Hematopoietic multipotent progenitor cell treated with erythropoietin and hydrocortisone succinate and interleukin-3 and kit ligand, for 8 days (in vitro differentiated cells): ENCODE data around the gene ZRANB3.
"Not testable (repeated sequence)": the region's sequence is repeated elsewhere in the genome, so short reads cannot be mapped to it uniquely, and the experiment has no call there.

Source experiments
- DNase-seq: peaks from one replicate; pipeline ENCODE4 v3.0.0-alpha.2; 2015

ZRANB3 gene

DNA sequence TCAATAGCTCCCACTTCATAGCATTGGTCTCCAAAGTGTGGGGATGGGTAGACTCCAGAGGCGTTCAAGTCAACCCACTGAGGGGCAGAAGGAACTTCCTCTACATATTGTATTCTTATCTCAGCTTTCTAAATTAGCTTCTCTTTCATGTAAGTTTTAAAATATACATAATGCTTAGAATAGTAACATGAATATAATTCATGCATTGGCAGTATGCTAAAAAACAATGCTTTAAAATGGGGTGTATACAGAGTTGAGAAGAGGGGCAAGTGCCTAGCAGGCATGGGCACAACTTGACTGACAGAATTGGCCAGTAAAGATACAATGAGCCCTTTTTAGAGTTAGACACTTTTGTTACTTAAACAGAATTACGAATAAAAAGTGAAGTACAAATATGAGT, 212.2 kb downstream of the ZRANB3 start:
- no peak for DNase-seq

- DNase-seq = no peak
Observed at GRCh38 chr2:135317375-135317774, 213.6 kb downstream of the ZRANB3 start.

DNA sequence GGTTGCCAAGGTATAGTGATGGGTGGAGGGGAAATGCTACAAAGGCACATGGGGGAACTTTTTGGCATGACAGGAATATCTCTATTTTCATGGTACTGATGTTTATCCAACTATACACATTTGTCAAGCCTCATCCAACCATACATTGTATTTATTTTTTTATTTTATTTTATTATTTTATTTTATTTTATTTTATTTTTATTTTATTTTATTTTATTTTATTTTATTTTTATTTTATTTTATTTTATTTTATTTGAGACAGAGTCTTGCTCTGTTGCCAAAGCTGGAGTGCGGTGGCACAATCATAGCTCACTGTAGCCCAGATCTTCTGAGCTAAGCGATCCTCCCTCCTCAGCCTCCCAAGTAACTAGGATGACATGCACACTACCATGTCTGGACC, 219.1 kb downstream of the ZRANB3 start:
- DNase-seq = no peak

GRCh38 chr2:135311268-135311667, 219.8 kb downstream of the ZRANB3 start:
- peak; percentile 40 for DNase-seq

GRCh38 chr2:135304694-135305093, 226.3 kb downstream of the ZRANB3 start:
- no peak for DNase-seq

- DNase-seq = no peak
Observed at GRCh38 chr2:135299658-135300244, 231.3 kb downstream of the ZRANB3 start.

DNA sequence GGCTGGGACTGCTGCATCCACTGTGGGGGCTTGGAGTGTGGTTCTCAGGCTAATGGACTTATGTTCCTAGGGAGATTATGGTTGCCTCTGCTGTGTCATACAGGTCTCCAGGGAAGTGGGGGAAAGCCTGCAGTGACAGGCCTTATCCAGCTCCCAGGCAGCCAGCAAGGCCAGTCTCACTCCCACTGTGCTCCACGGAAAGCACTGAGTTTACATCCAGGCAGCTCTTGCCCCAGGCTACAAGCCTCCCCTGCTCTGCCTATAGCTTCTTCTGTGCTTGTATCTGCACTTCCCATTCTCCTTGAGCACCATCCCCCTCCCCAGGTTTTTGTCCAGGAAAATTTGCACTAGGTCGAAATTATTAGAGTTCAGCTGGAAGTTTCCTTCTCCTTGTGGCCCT, 231.9 kb downstream of the ZRANB3 start:
- DNase-seq = no peak

DNA sequence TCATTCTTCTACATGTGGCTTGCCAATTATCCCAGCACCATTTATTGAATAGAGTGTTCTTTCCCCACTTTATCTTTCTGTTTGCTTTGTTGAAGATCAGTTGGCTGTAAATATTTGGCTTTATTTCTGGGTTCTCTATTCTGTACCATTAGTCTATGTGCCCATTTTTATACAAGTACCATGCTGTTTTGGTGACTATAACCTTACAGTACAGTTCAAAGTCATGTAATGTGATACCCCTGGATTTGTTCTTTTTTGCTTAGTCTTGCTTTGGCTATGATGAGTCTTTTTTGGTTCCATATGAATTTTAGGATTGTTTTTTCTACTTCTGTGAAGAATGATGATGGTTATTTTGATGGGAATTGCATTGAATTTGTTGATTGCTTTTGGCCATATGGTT, 243.9 kb downstream of the ZRANB3 start:
- DNase-seq = not testable (repeated sequence)

DNA sequence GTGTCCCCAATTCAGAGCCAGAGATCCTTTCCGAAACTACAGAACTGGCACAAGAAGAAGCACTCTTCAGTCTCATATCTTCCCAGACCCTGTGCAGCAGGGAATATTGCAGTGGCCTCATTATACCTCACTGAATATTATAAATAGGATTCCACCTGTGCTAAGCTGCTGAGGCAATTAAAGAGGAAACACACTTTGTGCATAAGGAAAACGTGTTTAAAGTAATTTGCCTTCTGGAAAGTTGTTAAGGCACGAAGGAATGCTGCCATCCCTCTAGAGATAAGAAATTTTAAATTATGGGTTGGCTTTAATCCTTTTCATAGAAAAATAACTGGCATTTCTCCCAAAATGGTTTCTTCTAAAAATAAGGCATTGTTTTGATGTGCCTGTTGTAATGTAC, 245.6 kb downstream of the ZRANB3 start:
- DNase-seq = no peak

DNA sequence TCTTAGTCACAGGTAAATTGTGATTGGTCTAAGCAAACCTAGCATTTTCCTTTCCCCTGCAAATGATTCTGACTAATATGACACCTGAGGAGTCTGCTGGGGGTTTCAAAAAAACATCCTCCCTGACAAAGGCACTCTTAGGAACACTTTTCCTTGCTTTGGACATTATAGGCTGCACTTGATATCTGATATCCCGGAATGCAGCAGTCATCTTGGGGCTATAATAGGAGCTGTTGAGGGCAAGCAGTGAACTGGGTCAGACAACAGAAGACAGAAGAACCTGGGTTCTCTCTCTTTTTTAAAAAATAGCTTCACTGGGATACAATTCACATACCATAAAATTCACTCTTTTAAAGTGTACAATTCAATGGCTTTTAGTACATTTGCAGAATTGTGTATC, 249.6 kb downstream of the ZRANB3 start:
- DNase-seq = no peak

DNA sequence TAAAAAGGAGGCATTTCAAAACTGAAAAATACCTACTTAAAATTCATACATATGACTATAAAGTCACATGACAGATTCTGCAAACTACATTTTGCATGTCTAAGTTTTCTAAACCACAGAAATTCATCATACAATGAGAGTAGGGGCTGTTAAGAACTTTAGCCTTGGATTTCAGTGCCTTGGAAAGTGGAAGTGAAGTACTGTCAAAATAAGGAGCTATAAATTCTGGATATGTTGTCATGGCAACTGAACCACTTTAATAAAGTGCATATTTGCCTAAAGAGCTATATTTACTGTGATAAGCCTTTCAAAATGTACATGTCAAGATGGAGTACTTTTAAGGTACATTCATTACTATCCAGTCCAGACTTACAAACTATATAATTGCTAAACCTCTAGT, 251.8 kb downstream of the ZRANB3 start:
- no peak for DNase-seq

GRCh38 chr2:135276525-135276924, 254.5 kb downstream of the ZRANB3 start:
- no peak for DNase-seq

GRCh38 chr2:135271006-135271405, 260.0 kb downstream of the ZRANB3 start:
- DNase-seq = no peak

GRCh38 chr2:135265960-135266490, 265.0 kb downstream of the ZRANB3 start:
- no peak for DNase-seq

DNA sequence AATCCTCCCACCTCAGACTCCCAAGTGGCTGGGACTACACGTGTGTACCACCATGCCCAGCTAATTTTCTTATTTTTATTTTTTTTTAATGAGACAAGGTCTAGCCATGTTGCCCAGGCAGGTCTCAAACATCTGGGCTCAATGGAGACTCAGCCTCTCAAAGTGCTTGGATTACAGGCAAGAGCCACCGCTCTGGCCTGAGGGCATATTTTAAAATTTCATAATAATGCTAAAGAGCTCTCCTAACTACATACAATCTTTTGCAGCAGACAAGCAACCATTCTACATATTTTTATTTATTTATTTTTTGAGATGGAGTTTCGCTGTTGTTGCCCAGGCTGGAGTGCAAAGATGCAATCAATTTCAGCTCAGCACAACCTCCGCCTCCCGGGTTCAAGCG, 271.9 kb downstream of the ZRANB3 start:
- no peak for DNase-seq

DNA sequence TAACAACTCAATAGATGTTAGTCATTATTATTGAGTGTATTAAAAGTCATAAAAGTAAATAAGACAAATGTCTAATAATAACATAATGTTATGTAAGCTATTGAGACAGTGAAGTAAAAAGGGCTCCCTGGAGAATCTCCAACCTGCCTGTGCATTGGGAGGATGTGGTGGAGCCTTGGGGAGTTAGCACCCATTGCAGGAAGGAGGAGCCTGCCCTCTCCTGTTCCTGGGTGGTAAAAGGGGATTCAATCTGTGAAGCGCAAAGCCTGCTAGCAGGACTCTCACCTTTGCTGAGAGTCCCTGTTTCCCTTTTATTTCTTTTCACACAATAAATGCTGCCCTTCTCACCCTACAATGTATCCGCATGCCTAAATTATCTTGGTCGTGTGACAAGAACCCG, 272.8 kb downstream of the ZRANB3 start:
- no peak for DNase-seq

DNA sequence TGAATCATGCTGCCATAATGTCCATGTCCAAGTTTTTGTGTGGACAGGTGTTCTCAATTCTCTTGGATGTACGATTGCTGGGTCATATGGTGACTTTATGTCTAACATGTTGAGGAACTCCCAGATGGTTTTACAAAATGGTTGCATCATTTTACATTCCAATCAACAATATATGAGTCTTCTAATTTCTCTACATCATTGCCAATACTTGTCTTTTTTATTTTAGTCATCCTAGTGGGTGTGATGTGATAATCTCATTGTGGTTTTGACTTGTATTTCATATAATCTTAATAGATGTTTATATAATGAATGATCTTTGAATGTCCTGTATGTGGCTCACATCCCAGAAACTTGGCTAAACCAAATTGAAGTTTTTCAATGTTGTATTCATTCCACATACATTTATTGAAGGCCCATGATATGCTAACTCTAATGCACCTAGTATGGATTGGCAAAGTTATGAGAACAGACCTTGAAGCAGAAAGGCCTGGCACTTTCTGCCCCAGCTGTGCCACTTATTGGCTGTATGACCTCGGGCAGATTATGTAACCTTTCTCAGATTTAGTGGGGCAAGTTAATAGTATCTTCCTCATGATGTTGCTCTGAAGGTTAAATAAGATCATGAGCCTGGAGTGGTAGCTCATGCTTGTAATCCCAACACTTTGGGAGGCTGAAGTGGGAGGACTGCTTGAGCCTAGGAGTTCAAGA, 273.5 kb downstream of the ZRANB3 start:
- no peak for DNase-seq

- DNase-seq = no peak
Observed at GRCh38 chr2:135256531-135257260, 274.3 kb downstream of the ZRANB3 start.

- no peak for DNase-seq
Observed at GRCh38 chr2:135255208-135255607, 275.8 kb downstream of the ZRANB3 start.

- no peak for DNase-seq
Observed at GRCh38 chr2:135252805-135253458, 278.1 kb downstream of the ZRANB3 start.

GRCh38 chr2:135248611-135249010, 282.4 kb downstream of the ZRANB3 start:
- no peak for DNase-seq

DNA sequence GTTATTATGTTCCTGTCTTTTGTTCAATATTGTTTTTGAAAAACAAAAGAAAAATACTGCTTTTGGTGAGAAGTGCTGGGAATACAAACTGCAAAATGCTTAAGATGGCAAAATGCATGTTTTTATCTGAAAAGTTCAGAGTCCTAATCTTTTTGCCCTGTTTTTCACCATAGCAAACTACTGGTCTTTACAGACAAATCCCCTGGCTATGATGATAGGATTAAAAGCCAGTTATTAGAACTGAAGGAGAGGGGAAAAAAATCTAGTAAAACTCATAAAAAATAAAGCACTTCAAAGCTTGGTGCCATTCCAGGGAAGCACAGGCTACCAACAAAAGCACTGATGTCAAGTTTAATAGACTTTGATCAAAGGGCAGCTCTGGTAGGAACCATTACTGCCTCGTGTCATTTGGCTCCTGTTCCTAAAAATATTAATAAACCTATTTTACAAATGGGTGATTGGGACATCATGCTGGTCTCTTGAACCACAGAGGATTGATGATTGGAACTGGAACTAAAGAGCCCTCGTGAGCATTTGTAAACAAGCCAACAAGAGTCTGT, 284.2 kb downstream of the ZRANB3 start:
- DNase-seq = no peak

- DNase-seq = no peak
Observed at GRCh38 chr2:135245071-135245470, 285.9 kb downstream of the ZRANB3 start.
